SU-DHL-6 (cell line): ENCODE data around the gene MYL12A.

Experiments
- H2AFZ ChIP-seq: fragments of 200-600 bp; sonication (generic); 2 replicates; pipeline ENCODE4 v1.6.1; 2014; ENCODE audit warnings: low read depth, mild to moderate bottlenecking, moderate library complexity, mixed read lengths, antibody characterized with exemption, low read length; ENCODE audit not compliant: severe bottlenecking
- H3F3A ChIP-seq: fragments of 200-600 bp; shearing (Covaris generic); 2 replicates; pipeline ENCODE4 v1.6.0; 2016; ENCODE audit warnings: antibody characterized with exemption, mild to moderate bottlenecking; ENCODE audit not compliant: insufficient read depth
- H3K27ac ChIP-seq: fragments of 200-600 bp; sonication (generic); 2 replicates; pipeline ENCODE4 v1.5.1; 2016; ENCODE audit warnings: low read depth, mild to moderate bottlenecking, low read length, moderate library complexity, mixed read lengths
- H3K27me3 ChIP-seq: fragments of 200-600 bp; sonication (generic), shearing (Covaris generic); 2 replicates; pipeline ENCODE4 v1.6.0; 2014; ENCODE audit warnings: mild to moderate bottlenecking, low read length
- H3K36me3 ChIP-seq: fragments of 200-600 bp; sonication (generic); 2 replicates; pipeline ENCODE4 v1.6.1; 2014; ENCODE audit warnings: mild to moderate bottlenecking, low read length, mixed read lengths
- H3K4me2 ChIP-seq: fragments of 300-600, 200-600 bp; shearing (Covaris generic), sonication (generic); 2 replicates; pipeline ENCODE4 v1.6.0; 2014; ENCODE audit warnings: low read length, low read depth, mild to moderate bottlenecking; ENCODE audit not compliant: poor library complexity, severe bottlenecking
- H3K4me3 ChIP-seq: fragments of 200-600 bp; sonication (generic); 2 replicates; pipeline ENCODE4 v1.5.1; 2014; ENCODE audit warnings: antibody characterized with exemption, low read length, mild to moderate bottlenecking, mixed read lengths; ENCODE audit not compliant: insufficient read depth, poor library complexity, severe bottlenecking
- H3K79me2 ChIP-seq: fragments of 200-600 bp; sonication (generic); 2 replicates; pipeline ENCODE4 v1.6.1; 2014; ENCODE audit warnings: mild to moderate bottlenecking, low read length, moderate library complexity; ENCODE audit not compliant: insufficient read depth
- H3K9ac ChIP-seq: fragments of 200-600 bp; sonication (generic); 2 replicates; pipeline ENCODE4 v1.7.0; 2014; ENCODE audit warnings: mild to moderate bottlenecking, low read length
- H3K9me2 ChIP-seq: fragments of 200-600 bp; sonication (generic); replicated peaks from 2 replicates; pipeline ENCODE4 v1.6.1; 2014; ENCODE audit warnings: low read length; ENCODE audit not compliant: insufficient read depth
- H3K9me3 ChIP-seq: fragments of 200-600 bp; sonication (generic); 2 replicates; pipeline ENCODE4 v1.6.1; 2014; ENCODE audit warnings: low read length, mixed read lengths; ENCODE audit not compliant: insufficient read depth
- H4K20me1 ChIP-seq: fragments of 200-600 bp; sonication (generic); 2 replicates; pipeline ENCODE4 v1.6.1; 2014; ENCODE audit warnings: low read depth, mild to moderate bottlenecking, antibody characterized with exemption, low read length, moderate library complexity, mixed read lengths
- EZH2phosphoT487 ChIP-seq: fragments of 200-600 bp; sonication (generic), shearing (Covaris generic); conservative IDR thresholded peaks from 2 replicates; pipeline ENCODE4 v1.6.1; 2018; ENCODE audit warnings: mild to moderate bottlenecking, antibody characterized with exemption, low read length, moderate library complexity, mixed read lengths
- TF ChIP-seq, protein P1 (sequence below): fragments of 200-600 bp; sonication (generic); IDR thresholded peaks from one replicate; pipeline ENCODE4 v1.5.1; 2017; ENCODE audit warnings: antibody characterized with exemption, mild to moderate bottlenecking, low read length, moderate library complexity; ENCODE audit not compliant: insufficient read depth, poor library complexity, severe bottlenecking

Gene MYL12A

DNA sequence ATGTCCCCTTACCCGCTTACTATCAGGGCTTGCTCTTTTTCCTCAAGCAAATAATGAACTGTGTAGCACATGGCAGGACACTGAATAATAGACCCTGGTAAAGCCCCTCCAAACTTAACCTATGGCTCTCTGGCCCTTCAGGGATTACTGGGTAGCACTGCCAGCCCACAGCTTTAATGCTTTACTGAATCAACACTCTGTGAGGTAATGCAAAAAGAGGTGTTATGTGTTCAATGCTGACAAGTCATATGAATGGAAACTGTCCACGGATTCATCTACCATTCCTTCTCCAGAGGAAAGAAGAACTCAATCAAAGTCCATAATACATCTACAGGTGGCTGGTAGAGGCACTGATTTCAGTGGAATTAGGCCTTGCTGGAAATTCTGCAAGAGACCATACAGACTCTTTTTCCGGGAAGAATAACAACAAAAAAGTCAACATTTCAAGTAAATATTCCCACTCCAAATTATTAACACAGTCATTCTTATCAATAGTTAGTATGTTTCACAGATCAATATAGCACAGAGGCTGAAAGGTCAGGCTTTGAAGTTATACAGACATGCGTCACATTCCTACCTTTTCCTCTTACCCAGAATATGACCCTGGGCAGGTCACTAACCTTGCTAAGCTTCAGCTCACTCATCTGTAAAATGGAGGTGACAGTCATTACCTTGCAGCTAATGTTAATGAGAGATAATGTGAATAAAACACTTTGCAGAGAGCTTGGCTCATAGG, 14.0 kb upstream of the MYL12A start:
- no peaks in the 10 kb centered on the region for H4K20me1 ChIP-seq
- no peak overlapping the region for H3K27ac ChIP-seq
- no peaks in the 10 kb centered on the region for H3K36me3 ChIP-seq
- H3K4me2 ChIP-seq: no peak overlapping the region
- H3K9ac ChIP-seq: no peak overlapping the region
- no peak overlapping the region for H2AFZ ChIP-seq
- no peak for TF ChIP-seq EZH2phosphoT487
- TF ChIP-seq, protein P1, sequence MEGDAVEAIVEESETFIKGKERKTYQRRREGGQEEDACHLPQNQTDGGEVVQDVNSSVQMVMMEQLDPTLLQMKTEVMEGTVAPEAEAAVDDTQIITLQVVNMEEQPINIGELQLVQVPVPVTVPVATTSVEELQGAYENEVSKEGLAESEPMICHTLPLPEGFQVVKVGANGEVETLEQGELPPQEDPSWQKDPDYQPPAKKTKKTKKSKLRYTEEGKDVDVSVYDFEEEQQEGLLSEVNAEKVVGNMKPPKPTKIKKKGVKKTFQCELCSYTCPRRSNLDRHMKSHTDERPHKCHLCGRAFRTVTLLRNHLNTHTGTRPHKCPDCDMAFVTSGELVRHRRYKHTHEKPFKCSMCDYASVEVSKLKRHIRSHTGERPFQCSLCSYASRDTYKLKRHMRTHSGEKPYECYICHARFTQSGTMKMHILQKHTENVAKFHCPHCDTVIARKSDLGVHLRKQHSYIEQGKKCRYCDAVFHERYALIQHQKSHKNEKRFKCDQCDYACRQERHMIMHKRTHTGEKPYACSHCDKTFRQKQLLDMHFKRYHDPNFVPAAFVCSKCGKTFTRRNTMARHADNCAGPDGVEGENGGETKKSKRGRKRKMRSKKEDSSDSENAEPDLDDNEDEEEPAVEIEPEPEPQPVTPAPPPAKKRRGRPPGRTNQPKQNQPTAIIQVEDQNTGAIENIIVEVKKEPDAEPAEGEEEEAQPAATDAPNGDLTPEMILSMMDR: no peak
- H3K27me3 ChIP-seq: no peaks in the 10 kb centered on the region
- H3K4me3 ChIP-seq: no peak overlapping the region
- no peaks in the 10 kb centered on the region for H3K9me3 ChIP-seq
- H3K9me2 ChIP-seq: no peaks in the 10 kb centered on the region
- H3K79me2 ChIP-seq: no peaks in the 10 kb centered on the region
- no peaks in the 10 kb centered on the region for H3F3A ChIP-seq

GRCh38 chr18:3234457-3234856, 13.1 kb upstream of the MYL12A start:
- no peaks in the 10 kb centered on the region for H3K9me2 ChIP-seq
- no peaks in the 10 kb centered on the region for H3K27me3 ChIP-seq
- no peaks in the 10 kb centered on the region for H3K9me3 ChIP-seq
- no peak overlapping the region for H3K9ac ChIP-seq
- no peaks in the 10 kb centered on the region for H4K20me1 ChIP-seq
- H3K79me2 ChIP-seq: no peaks in the 10 kb centered on the region
- TF ChIP-seq, protein P1: no peak
- no peak overlapping the region for H3K4me3 ChIP-seq
- H3K4me2 ChIP-seq: no peak overlapping the region
- H2AFZ ChIP-seq: no peak overlapping the region
- no peak overlapping the region for H3K27ac ChIP-seq
- no peaks in the 10 kb centered on the region for H3K36me3 ChIP-seq
- no peaks in the 10 kb centered on the region for H3F3A ChIP-seq

DNA sequence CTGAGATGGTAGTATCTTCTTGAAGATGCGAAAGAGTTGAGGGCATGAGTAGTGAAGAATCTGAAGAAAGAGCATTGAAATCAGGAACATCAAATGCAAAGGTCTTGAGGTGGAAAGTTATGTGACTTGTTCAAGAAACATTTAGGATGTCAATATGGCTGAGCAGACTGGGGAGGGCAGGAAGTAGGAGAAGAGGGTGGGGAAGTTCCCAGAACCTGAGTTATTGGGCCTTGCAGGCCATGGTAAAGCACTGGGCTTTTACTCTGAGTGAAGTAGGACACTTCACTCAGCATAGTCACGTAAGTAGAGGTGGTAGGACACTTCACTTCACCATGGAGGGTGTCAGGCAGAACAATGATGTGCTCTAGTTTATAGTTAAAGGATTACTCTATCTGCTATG, 11.8 kb upstream of the MYL12A start:
- Histone ChIP-seq H3K9me2 (no peaks in the 10 kb centered on the region), H3K27me3 (no peaks in the 10 kb centered on the region), H3K36me3 (no peaks in the 10 kb centered on the region), H3K4me3 (no peak overlapping the region), H2AFZ (no peak overlapping the region), H3K9me3 (no peaks in the 10 kb centered on the region), H3K9ac (no peak overlapping the region), H3K4me2 (no peak overlapping the region), H3F3A (no peaks in the 10 kb centered on the region), H4K20me1 (no peaks in the 10 kb centered on the region), H3K27ac (no peak overlapping the region), H3K79me2 (no peaks in the 10 kb centered on the region)
- TF ChIP-seq EZH2phosphoT487: no peak

DNA sequence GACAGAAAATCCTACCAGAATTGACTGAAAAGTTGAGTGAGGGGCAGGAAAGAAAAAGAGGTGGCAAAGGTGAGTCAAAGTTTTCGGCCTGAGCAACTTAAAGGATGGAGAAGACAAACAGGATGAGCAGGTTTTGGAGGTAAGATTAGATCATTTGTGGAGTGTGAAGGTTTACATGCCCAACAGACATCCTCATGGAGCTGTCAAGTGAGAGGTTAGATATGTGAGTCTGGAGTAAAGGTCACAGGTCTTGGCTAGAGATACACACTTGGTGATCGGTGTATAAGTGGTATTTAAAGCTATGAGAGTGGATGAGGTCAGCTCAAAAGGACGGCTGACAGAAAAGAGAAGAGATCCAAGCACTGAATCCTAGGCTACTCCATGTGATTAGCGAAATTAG, 11.1 kb upstream of the MYL12A start:
- Histone ChIP-seq H3K27me3 (no peaks in the 10 kb centered on the region), H3K27ac (no peak overlapping the region), H4K20me1 (no peaks in the 10 kb centered on the region), H3K36me3 (no peaks in the 10 kb centered on the region), H3F3A (no peaks in the 10 kb centered on the region), H3K9me2 (no peaks in the 10 kb centered on the region), H3K79me2 (no peaks in the 10 kb centered on the region), H3K9me3 (no peaks in the 10 kb centered on the region), H3K9ac (no peak overlapping the region), H3K4me2 (no peak overlapping the region), H3K4me3 (no peak overlapping the region), H2AFZ (no peak overlapping the region)
- no peak for TF ChIP-seq EZH2phosphoT487
- TF ChIP-seq, protein P1: no peak
